ENCODE results near the gene GRIN1.

DNA sequence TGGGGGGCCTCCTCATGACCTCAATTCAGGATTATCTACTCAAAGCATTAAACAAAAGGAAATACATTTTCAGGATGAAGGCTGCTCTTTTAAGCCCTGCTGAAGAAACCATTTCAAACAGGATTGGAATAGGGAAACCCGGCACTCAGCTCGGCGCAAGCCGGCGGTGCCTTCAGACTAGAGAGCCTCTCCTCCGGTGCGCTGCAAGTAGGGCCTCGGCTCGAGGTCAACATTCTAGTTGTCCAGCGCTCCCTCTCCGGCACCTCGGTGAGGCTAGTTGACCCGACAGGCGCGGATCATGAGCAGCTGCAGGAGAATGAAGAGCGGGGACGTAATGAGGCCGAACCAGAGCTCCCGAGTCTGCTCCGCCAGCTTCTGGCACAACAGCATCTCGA is 65.8 kb downstream of the GRIN1 start:
- TF ChIP-seq, protein P1, sequence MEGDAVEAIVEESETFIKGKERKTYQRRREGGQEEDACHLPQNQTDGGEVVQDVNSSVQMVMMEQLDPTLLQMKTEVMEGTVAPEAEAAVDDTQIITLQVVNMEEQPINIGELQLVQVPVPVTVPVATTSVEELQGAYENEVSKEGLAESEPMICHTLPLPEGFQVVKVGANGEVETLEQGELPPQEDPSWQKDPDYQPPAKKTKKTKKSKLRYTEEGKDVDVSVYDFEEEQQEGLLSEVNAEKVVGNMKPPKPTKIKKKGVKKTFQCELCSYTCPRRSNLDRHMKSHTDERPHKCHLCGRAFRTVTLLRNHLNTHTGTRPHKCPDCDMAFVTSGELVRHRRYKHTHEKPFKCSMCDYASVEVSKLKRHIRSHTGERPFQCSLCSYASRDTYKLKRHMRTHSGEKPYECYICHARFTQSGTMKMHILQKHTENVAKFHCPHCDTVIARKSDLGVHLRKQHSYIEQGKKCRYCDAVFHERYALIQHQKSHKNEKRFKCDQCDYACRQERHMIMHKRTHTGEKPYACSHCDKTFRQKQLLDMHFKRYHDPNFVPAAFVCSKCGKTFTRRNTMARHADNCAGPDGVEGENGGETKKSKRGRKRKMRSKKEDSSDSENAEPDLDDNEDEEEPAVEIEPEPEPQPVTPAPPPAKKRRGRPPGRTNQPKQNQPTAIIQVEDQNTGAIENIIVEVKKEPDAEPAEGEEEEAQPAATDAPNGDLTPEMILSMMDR (IDR thresholded peaks at IDR 0.05): no peak
- TF ChIP-seq POLR2A (IDR thresholded peaks at IDR 0.05): no peak
- TF ChIP-seq POLR2AphosphoS5 (IDR thresholded peaks at IDR 0.05): no peak
